Heart left ventricle (tissue), 13 donors: ENCODE results near the gene DCDC2C.

Experiments used
- CTCF ChIP-seq, 12 donors: fragments of 200-600 bp; sonication (generic) in 4 of 12; IDR thresholded peaks; one replicate each; pipeline versions ENCODE4 v1.5.0 to v1.8.0; 2018 to 2022; ENCODE audit warnings: antibody characterized with exemption in 12 of 12, mild to moderate bottlenecking in 5 of 12
- POLR2A ChIP-seq, 2 donors: fragments of 450-650 bp; IDR thresholded peaks; one replicate each; pipeline ENCODE4 v1.6.1; 2017; ENCODE audit warnings: antibody characterized with exemption in 2 of 2, mild to moderate bottlenecking in 2 of 2, moderate library complexity in 2 of 2
- donor health status: ischemic (EF 13 %, LVEDD 7.1; RV severe dilation, severe dysfunction).
- donor health status: DM: no; HTN: yes; CAD: no.
- donor health status: DM: no; HTN: no; CAD: no.
- donor health status: ischemic (EF 25% LVEDD 6.9; RV normal size, moderate dysfunction).
- donor health status: ischemic (EF 25% LVEDD 5.7; RV mildly dilated, moderate dysfunction).
- donor health status: ischemic (EF 35%, LVEDD 5.7; RV mildly dilated, moderate dysfunction).
- donor health status: nonischemic (EF 11% LVEDD 7.7; RV severe dilation, severe dysfunction).
- donor health status: DM: yes; HTN: yes; CAD: no.
- donor health status: PGD.
- donor health status: ischemic (EF 29% LVEDD 5.4; RV normal size, mild dysfunction).
- donor health status: nonischemic (EF 23%, LVEDD 6.1; RV moderate dilation, normal function).

GRCh38 chr2:3778851-3779495 is 75.6 kb downstream of the DCDC2C start:
- no peak for TF ChIP-seq CTCF (IDR thresholded peaks at IDR 0.05)
- no peak for TF ChIP-seq POLR2A (IDR thresholded peaks at IDR 0.05)
